Mammary epithelial cell (primary cell): ENCODE results near the gene ABCB11.

Experiments
- EZH2 ChIP-seq: IDR thresholded peaks from 2 replicates; pipeline ENCODE4 v1.6.1; 2012; ENCODE audit warnings: low read length, inconsistent platforms, borderline replicate concordance
- TF ChIP-seq, protein P1 (sequence below), 2 donors: IDR thresholded peaks in 1 of 2; conservative IDR thresholded peaks in 1 of 2; 2 replicates each; pipeline ENCODE4 v1.5.1; 2011 to 2012; ENCODE audit warnings: inconsistent platforms in 2 of 2, low read length in 2 of 2, mild to moderate bottlenecking in 2 of 2, control low read depth in 1 of 2, low read depth in 1 of 2; ENCODE audit not compliant: insufficient read depth in 1 of 2; ENCODE audit errors: extremely low read depth in 1 of 2

DNA sequence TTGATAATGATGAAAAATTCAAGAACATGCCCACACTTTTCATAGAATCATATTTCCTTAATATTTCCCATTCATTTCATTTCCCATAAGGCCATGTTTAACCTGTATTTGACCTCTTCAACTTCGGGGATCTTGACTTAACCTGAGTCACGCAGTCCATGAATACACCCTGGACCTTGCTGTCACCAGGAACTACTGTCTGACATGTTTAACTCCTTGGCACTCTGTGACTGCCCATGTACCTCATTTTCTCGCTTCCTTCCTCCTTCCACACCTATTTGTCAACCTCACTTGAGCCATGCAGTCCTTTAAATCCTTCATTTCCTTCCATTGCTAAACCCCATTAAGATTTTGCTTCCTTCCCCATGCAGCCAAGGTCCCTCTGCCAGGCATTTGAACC lies 16.3 kb downstream of the ABCB11 start:
- TF ChIP-seq, protein P1, sequence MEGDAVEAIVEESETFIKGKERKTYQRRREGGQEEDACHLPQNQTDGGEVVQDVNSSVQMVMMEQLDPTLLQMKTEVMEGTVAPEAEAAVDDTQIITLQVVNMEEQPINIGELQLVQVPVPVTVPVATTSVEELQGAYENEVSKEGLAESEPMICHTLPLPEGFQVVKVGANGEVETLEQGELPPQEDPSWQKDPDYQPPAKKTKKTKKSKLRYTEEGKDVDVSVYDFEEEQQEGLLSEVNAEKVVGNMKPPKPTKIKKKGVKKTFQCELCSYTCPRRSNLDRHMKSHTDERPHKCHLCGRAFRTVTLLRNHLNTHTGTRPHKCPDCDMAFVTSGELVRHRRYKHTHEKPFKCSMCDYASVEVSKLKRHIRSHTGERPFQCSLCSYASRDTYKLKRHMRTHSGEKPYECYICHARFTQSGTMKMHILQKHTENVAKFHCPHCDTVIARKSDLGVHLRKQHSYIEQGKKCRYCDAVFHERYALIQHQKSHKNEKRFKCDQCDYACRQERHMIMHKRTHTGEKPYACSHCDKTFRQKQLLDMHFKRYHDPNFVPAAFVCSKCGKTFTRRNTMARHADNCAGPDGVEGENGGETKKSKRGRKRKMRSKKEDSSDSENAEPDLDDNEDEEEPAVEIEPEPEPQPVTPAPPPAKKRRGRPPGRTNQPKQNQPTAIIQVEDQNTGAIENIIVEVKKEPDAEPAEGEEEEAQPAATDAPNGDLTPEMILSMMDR (conservative IDR thresholded peaks at IDR 0.05 in 1 of 2, IDR thresholded peaks at IDR 0.05 in 1 of 2; ENCODE audit: extremely low read depth in 1 of 2, insufficient read depth in 1 of 2, low read depth in 1 of 2, low read length in 2 of 2): no peak
- no peak for TF ChIP-seq EZH2
